HG03342 (cell line): Measurements from ENCODE around the gene TIMM50.
A peak's percentile ranks its signal among the peaks of the same experiment; 100 is the strongest.

ENCODE experiments used
- ATAC-seq: cut with Tn5 transposase; IDR thresholded peaks from one replicate; pipeline ENCODE4 v1.9.1; 2021; ENCODE audit warnings: mild to moderate bottlenecking, moderate library complexity; ENCODE audit not compliant: unreplicated experiment

The TIMM50 gene

GRCh38 chr19:39525205-39525604, 44.6 kb downstream of the TIMM50 start:
- no peak for ATAC-seq

- ATAC-seq: no peak
These were observed 51.2 kb downstream of the TIMM50 start for GRCh38 chr19:39531834-39532232.

- ATAC-seq: peak; percentile 83
These were observed 51.8 kb downstream of the TIMM50 start, which contains the start of gene EID2B for GRCh38 chr19:39532233-39533002. TSS of gene EID2B (minus strand) at chr19:39532852. CDS start at chr19:39532802, 50 bp downstream.

GRCh38 chr19:39533003-39533512, 52.4 kb downstream of the TIMM50 start:
- no peak for ATAC-seq

- no peak for ATAC-seq
These were observed 53.2 kb downstream of the TIMM50 start for GRCh38 chr19:39533791-39534190.

- ATAC-seq: no peak
These were observed 58.5 kb downstream of the TIMM50 start for GRCh38 chr19:39539165-39539517.

GRCh38 chr19:39539518-39540332, 59.1 kb downstream of the TIMM50 start, which contains the start of gene EID2:
TSS of gene EID2 (minus strand) at chr19:39540161. CDS start at chr19:39540079, 82 bp downstream.
- peak; percentile 78 for ATAC-seq

GRCh38 chr19:39540333-39540673, 59.7 kb downstream of the TIMM50 start:
- ATAC-seq: no peak
